ENCODE results near the gene CNTNAP2.

GRCh38 chr7:147513451-147513850, 1396.8 kb downstream of the CNTNAP2 start:
- TF ChIP-seq CTCF (IDR thresholded peaks at IDR 0.05) (no peak), POLR2A (IDR thresholded peaks at IDR 0.05) (no peak)

Data from heart left ventricle (tissue), 13 donors.